Aortic smooth muscle cell (primary cell): ENCODE measurements around the gene ESF1. TPM values are rescaled to one million over a fixed set of nuclear protein-coding genes. Genes with fewer than 3 reads are reported as not detected.

Experiments
- total RNA-seq: library from RNA; depleted of rRNA; stranded (reverse); fragments of >200 nt; gene quantifications from 2 replicates; pipeline ENCODE4 v1.2.3, GENCODE V29; 2014

Gene ESF1
- total RNA-seq, result 17.0 and 19.4 TPM in 2 replicates

DNA sequence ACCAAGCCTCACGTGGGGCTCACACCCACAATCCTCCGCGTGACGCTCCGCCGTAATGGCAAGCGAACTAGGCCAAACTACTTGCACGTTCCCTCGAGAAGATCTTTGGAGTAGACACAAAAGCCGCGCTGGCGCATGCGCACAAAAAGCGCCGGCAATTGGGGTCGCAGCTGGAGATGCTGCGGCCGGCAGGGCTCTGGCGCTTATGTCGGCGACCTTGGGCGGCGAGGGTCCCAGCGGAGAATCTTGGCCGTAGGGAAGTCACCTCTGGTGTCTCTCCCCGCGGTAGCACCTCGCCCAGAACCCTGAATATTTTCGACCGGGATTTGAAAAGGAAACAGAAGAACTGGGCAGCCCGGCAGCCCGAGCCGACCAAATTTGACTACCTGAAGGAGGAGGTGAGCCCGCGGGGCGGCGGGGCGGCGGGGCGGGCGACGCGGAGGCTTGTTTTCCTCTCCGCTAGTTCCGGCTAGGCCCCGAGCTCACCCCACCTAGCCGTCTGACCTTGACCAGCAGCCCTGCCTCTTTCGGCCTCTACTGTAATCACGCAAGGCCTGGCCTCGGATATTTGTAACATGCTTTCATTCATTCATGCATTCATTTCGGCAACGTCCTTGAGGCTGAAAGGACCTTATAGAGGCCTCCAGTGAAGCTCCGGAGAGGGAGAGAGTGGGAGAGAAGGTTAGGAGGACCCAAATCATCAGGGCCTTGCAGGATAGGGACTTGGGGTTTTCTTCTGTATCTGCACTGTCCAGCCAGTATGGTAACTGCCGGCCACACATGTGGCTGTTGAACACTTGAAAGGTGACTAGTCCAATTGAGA is at the start of gene ESF1, which contains the start of gene NDUFAF5:
Gene ESF1, minus strand, starts transcription at position 27 of the 823 bp plus-strand sequence. CDS start 1,779 bp downstream, outside the sequence.
Gene NDUFAF5, plus strand, starts transcription at position 136 of the 823 bp plus-strand sequence. Its CDS starts 41 bp downstream, at position 177.

Other genes with a start within 250 kb of the ESF1 start
- 8.2 and 8.3 TPM in 2 replicates for gene TASP1, start 146.0 kb downstream of the ESF1 start, total RNA-seq
- gene NDUFAF5, start 109 bp upstream of the ESF1 start, total RNA-seq, result 13.2 and 17.2 TPM in 2 replicates
- gene SEL1L2, start 205.7 kb upstream of the ESF1 start, total RNA-seq, result not detected in 2 replicates
- 0.40 and 0.56 TPM in 2 replicates for gene MACROD2, start 210.6 kb upstream of the ESF1 start, total RNA-seq